ENCODE measurements around the gene PLA2G5. TPM values are rescaled to one million over a fixed set of nuclear protein-coding genes. Genes with fewer than 3 reads are reported as not detected.

The PLA2G5 gene
- total and polyA plus RNA-seq, 2 donors from 2014 or later: 0.47 to 0.58 TPM

DNA sequence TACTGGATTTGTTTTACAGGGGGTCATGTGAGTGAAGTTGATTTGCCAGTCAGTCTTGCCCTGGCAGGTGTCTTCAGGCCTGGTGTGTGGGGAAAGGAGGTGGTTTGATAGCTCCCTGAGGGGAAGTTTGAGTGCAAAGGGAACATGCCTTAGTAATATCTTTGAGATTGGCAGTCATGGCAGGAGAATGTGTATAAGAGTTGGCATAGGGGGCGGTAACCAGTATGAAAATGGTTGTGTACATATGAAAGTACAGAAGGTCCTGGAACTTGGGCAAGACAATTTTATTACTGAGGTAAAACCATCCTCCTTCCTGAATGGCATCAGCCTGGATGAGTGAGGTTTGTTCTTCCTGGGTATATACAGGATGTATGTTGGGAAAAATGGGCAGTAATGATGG is 37.6 kb upstream of the PLA2G5 start:
- no peaks in the 10 kb centered on the region for H3K27me3 ChIP-seq (ENCODE audit: control insufficient read depth, insufficient read depth, low read length)
- no peak overlapping the region for H3K9ac ChIP-seq (ENCODE audit: low read length in 3 of 3)
- TF ChIP-seq, protein P1, sequence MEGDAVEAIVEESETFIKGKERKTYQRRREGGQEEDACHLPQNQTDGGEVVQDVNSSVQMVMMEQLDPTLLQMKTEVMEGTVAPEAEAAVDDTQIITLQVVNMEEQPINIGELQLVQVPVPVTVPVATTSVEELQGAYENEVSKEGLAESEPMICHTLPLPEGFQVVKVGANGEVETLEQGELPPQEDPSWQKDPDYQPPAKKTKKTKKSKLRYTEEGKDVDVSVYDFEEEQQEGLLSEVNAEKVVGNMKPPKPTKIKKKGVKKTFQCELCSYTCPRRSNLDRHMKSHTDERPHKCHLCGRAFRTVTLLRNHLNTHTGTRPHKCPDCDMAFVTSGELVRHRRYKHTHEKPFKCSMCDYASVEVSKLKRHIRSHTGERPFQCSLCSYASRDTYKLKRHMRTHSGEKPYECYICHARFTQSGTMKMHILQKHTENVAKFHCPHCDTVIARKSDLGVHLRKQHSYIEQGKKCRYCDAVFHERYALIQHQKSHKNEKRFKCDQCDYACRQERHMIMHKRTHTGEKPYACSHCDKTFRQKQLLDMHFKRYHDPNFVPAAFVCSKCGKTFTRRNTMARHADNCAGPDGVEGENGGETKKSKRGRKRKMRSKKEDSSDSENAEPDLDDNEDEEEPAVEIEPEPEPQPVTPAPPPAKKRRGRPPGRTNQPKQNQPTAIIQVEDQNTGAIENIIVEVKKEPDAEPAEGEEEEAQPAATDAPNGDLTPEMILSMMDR (IDR thresholded peaks at IDR 0.05; ENCODE audit: borderline replicate concordance, extremely low read depth, insufficient read depth): no peak
- H3K36me3 ChIP-seq (ENCODE audit: control insufficient read depth in 2 of 3, insufficient read depth in 3 of 3, low read length in 3 of 3): no peaks in the 10 kb centered on the region
- no peak overlapping the region for H3K27ac ChIP-seq (ENCODE audit: low read depth in 2 of 2, low read length in 2 of 2)
- DNase-seq (no peak), FAIRE-seq (no peak)
- H3K4me3 ChIP-seq (ENCODE audit: low read length in 3 of 3): no peak overlapping the region
- no peaks in the 10 kb centered on the region for H3K4me1 ChIP-seq (ENCODE audit: control insufficient read depth in 2 of 3, insufficient read depth in 2 of 3, low read depth in 1 of 3, low read length in 3 of 3)
- H3K9me3 ChIP-seq (ENCODE audit: control insufficient read depth in 2 of 3, insufficient read depth in 1 of 3, low read length in 3 of 3): peaks cover 0 to 5% (median 0%) of the 10 kb centered on the region in 3 donors
- intact Hi-C loops (cut with DNase I): no loop called here

DNA sequence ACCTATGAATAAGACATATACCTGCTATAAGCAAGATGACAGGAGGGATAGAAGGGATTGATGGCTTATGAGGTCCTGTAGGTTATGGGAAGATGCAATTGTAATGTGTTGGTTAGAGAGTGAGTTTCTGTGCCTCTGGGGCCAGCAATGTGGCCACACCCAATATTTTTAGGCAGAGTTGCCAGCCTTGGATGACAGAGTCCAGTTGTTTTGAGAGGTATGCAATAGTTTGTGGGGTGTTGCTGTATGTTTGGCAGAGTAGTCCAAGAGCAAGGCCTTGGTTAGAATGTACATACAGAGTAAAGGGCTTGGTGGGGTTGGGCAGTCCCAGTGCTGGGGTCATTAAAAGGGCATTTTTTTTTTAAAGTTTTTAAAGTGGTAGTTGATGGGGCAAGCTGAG is 36.6 kb upstream of the PLA2G5 start:
- no peak for FAIRE-seq
- no peak for DNase-seq
- Histone ChIP-seq H3K9ac (ENCODE audit: low read length in 3 of 3) (no peak overlapping the region), H3K27ac (ENCODE audit: low read depth in 2 of 2, low read length in 2 of 2) (no peak overlapping the region), H3K36me3 (ENCODE audit: control insufficient read depth in 2 of 3, insufficient read depth in 3 of 3, low read length in 3 of 3) (no peaks in the 10 kb centered on the region), H3K4me3 (ENCODE audit: low read length in 3 of 3) (no peak overlapping the region), H3K9me3 (ENCODE audit: control insufficient read depth in 2 of 3, insufficient read depth in 1 of 3, low read length in 3 of 3) (peaks cover 0 to 6% (median 0%) of the 10 kb centered on the region in 3 donors), H3K4me1 (ENCODE audit: control insufficient read depth in 2 of 3, insufficient read depth in 2 of 3, low read depth in 1 of 3, low read length in 3 of 3) (no peaks in the 10 kb centered on the region), H3K27me3 (ENCODE audit: control insufficient read depth, insufficient read depth, low read length) (no peaks in the 10 kb centered on the region)
- TF ChIP-seq, protein P1 (IDR thresholded peaks at IDR 0.05; ENCODE audit: borderline replicate concordance, extremely low read depth, insufficient read depth): no peak
- intact Hi-C loops (cut with DNase I): no loop called here

DNA sequence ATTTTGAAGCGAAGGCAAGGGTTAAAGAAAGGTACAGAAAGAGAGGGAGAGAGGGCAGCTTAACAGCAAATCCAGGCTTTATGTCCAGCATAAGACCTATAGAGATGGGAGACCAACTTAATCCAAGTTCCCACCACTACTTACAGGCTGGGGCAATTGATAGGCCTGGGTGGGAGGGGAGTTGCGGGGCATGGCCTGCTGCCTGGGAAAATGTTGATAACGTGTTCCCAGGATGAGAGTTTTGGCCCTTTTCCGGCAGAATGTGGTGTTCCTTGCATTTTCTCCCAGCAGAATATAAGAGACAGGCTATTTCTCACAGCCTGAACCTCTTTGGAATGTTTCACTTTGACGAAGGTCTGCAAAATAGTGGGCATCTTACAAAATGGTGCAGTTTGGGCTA is 34.9 kb upstream of the PLA2G5 start:
- Histone ChIP-seq H3K9me3 (ENCODE audit: control insufficient read depth in 2 of 3, insufficient read depth in 1 of 3, low read length in 3 of 3) (peaks cover 0 to 6% (median 0%) of the 10 kb centered on the region in 3 donors), H3K27me3 (ENCODE audit: control insufficient read depth, insufficient read depth, low read length) (no peaks in the 10 kb centered on the region), H3K4me3 (ENCODE audit: low read length in 3 of 3) (no peak overlapping the region), H3K9ac (ENCODE audit: low read length in 3 of 3) (no peak overlapping the region), H3K4me1 (ENCODE audit: control insufficient read depth in 2 of 3, insufficient read depth in 2 of 3, low read depth in 1 of 3, low read length in 3 of 3) (no peaks in the 10 kb centered on the region), H3K36me3 (ENCODE audit: control insufficient read depth in 2 of 3, insufficient read depth in 3 of 3, low read length in 3 of 3) (no peaks in the 10 kb centered on the region), H3K27ac (ENCODE audit: low read depth in 2 of 2, low read length in 2 of 2) (no peak overlapping the region)
- TF ChIP-seq, protein P1 (IDR thresholded peaks at IDR 0.05; ENCODE audit: borderline replicate concordance, extremely low read depth, insufficient read depth): no peak
- FAIRE-seq (no peak), DNase-seq (no peak)
- intact Hi-C loops (cut with DNase I): no loop called here

DNA sequence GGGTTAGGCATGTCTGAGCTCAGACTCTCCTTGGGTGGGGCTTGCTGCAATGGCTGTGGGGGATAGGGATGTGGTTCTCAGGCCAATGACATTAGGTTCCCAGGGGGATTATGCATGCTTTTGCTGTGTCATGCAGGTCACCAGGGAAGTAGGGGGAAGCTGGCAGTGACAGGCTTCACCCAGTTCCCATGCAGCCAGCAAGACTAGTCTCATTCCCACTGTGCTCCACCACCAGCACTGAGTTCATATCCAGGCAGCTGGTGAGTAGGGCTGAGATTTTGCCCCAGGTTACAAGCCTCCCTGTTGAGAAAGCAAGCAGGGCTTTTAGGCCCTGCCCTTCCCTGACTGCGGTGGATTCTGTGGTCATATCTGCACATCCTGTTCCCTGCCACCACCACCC is 32.1 kb upstream of the PLA2G5 start:
- H3K27ac ChIP-seq (ENCODE audit: low read depth in 2 of 2, low read length in 2 of 2): no peak overlapping the region
- TF ChIP-seq, protein P1 (IDR thresholded peaks at IDR 0.05; ENCODE audit: borderline replicate concordance, extremely low read depth, insufficient read depth): no peak

More for the DNA sequence above, 32.1 kb upstream of the PLA2G5 start:
- no peak for DNase-seq
- Histone ChIP-seq H3K27me3 (ENCODE audit: control insufficient read depth, insufficient read depth, low read length) (no peaks in the 10 kb centered on the region), H3K9me3 (ENCODE audit: control insufficient read depth in 2 of 3, insufficient read depth in 1 of 3, low read length in 3 of 3) (peaks cover 0 to 6% (median 0%) of the 10 kb centered on the region in 3 donors), H3K4me3 (ENCODE audit: low read length in 3 of 3) (no peak overlapping the region), H3K4me1 (ENCODE audit: control insufficient read depth in 2 of 3, insufficient read depth in 2 of 3, low read depth in 1 of 3, low read length in 3 of 3) (no peaks in the 10 kb centered on the region), H3K36me3 (ENCODE audit: control insufficient read depth in 2 of 3, insufficient read depth in 3 of 3, low read length in 3 of 3) (no peaks in the 10 kb centered on the region), H3K9ac (ENCODE audit: low read length in 3 of 3) (no peak overlapping the region)
- no peak for FAIRE-seq
- intact Hi-C loops (cut with DNase I): no loop called here

Measured in kidney (tissue), 14 donors.